ENCODE results near the gene NAA16.

DNA sequence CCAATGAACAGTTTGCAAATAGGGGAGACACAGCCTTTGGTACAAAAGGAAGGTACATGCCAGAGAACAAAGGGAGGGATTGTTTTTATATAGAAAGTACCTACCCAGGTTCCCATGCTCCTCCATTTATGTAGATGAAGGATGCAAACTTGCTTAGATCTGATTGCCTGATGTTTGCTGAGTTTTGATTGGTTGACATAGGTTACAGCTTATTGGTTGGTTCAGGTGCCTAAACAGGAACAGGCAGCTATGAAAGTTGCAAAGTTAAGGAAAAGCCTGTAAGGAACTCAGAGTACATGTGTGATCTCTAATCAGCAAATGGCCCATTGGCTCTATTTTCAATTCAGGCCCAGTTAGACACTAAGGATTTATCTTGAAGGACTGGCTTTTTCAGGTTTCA lies 6.5 kb upstream of the NAA16 start:
- TF ChIP-seq, protein P1, sequence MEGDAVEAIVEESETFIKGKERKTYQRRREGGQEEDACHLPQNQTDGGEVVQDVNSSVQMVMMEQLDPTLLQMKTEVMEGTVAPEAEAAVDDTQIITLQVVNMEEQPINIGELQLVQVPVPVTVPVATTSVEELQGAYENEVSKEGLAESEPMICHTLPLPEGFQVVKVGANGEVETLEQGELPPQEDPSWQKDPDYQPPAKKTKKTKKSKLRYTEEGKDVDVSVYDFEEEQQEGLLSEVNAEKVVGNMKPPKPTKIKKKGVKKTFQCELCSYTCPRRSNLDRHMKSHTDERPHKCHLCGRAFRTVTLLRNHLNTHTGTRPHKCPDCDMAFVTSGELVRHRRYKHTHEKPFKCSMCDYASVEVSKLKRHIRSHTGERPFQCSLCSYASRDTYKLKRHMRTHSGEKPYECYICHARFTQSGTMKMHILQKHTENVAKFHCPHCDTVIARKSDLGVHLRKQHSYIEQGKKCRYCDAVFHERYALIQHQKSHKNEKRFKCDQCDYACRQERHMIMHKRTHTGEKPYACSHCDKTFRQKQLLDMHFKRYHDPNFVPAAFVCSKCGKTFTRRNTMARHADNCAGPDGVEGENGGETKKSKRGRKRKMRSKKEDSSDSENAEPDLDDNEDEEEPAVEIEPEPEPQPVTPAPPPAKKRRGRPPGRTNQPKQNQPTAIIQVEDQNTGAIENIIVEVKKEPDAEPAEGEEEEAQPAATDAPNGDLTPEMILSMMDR (conservative IDR thresholded peaks at IDR 0.05; ENCODE audit: low read length), result no peak
- no peak for TF ChIP-seq EZH2phosphoT487 (IDR thresholded peaks at IDR 0.05; ENCODE audit: borderline replicate concordance)

Measured in Loucy (cell line).